Uterus (tissue), 4 donors: ENCODE measurements around the gene ATP13A3. TPM values are rescaled to one million over a fixed set of nuclear protein-coding genes. Genes with fewer than 3 reads are reported as not detected.
A peak's percentile ranks its signal among the peaks of the same experiment; 100 is the strongest.

Source experiments
- DNase-seq, 2 donors: peaks; one replicate each; pipeline ENCODE4 v3.0.0-alpha.2; 2019 to 2020
- H3K27ac ChIP-seq, 2 donors: fragments of 200-600 bp; sonication (generic); 1 replicate in 1 of 2; 2 replicates in 1 of 2; pipeline ENCODE4 v1.5.1; 2016 to 2018
- H3K27me3 ChIP-seq, 2 donors: fragments of 200-600 bp; sonication (generic); one replicate each; pipeline ENCODE4 v1.5.1; 2018 to 2019; ENCODE audit warnings: control low read depth in 1 of 2
- H3K36me3 ChIP-seq, 2 donors: fragments of 200-600 bp; sonication (generic); one replicate each; pipeline ENCODE4 v1.5.1; 2019; ENCODE audit warnings: control low read depth in 1 of 2
- H3K4me1 ChIP-seq, 2 donors: fragments of 200-600 bp; sonication (generic); one replicate each; pipeline ENCODE4 v1.5.1; 2018 to 2019; ENCODE audit warnings: control low read depth in 1 of 2
- H3K4me3 ChIP-seq, 2 donors: fragments of 200-600 bp; sonication (generic); 1 replicate in 1 of 2; 2 replicates in 1 of 2; pipeline ENCODE4 v1.5.1; 2018 to 2019; ENCODE audit warnings: mild to moderate bottlenecking in 1 of 2
- H3K9me3 ChIP-seq, 2 donors: fragments of 200-600 bp; sonication (generic); one replicate each; pipeline ENCODE4 v1.5.1; 2019; ENCODE audit warnings: control low read depth in 1 of 2
- CTCF ChIP-seq, 4 experiments: fragments of 200-600 bp in 2 of 4; fragments of 450-650 bp in 2 of 4; sonication (generic) in 2 of 4; IDR thresholded peaks; one replicate each; pipeline ENCODE4 v1.5.1; 2016 to 2019; ENCODE audit warnings: antibody characterized with exemption in 4 of 4, mild to moderate bottlenecking in 2 of 4, moderate library complexity in 1 of 4
- POLR2A ChIP-seq, 2 donors: fragments of 450-650 bp; IDR thresholded peaks; one replicate each; pipeline ENCODE4 v1.6.1; 2016; ENCODE audit warnings: antibody characterized with exemption in 2 of 2, mild to moderate bottlenecking in 1 of 2, moderate library complexity in 1 of 2
- intact Hi-C: fragments of 100-400 bp; cut with DNase I; formaldehyde crosslinking; loops from one replicate; pipeline ENCODE4 v1.15.1; 2023; ENCODE audit warnings: low total_unique reads
- total RNA-seq, 4 donors: library from RNA; depleted of rRNA in 3 of 4; stranded (reverse); fragments of >200 nt in 3 of 4; gene quantifications; one replicate each; pipeline versions ENCODE4 v1.1.0 to v1.2.4, GENCODE V29; 2014 to 2023
- donor health status: DM: yes; HTN: yes; CAD: no.

The ATP13A3 gene
- total RNA-seq, 4 donors from 2014 or later: 43.3 to 148 (median 82.9) TPM

- H3K27ac ChIP-seq: no peak overlapping the region
- intact Hi-C loops: no loop called here
These were observed 64.6 kb downstream of the ATP13A3 start for GRCh38 chr3:194422188-194422587.

GRCh38 chr3:194418671-194419070 is 68.1 kb downstream of the ATP13A3 start:
- intact Hi-C loops: no loop called here
- Histone ChIP-seq H3K4me3 (no peak overlapping the region), H3K9me3 (no peaks in the 10 kb centered on the region), H3K4me1 (no peaks in the 10 kb centered on the region), H3K27ac (no peak overlapping the region), H3K27me3 (no peaks in the 10 kb centered on the region), H3K36me3 (no peaks in the 10 kb centered on the region)
- TF ChIP-seq POLR2A (IDR thresholded peaks at IDR 0.05) (no peak), CTCF (IDR thresholded peaks at IDR 0.05) (no peak)
- no peak for DNase-seq

More at GRCh38 chr3:194422188-194422587, 64.6 kb downstream of the ATP13A3 start:
- DNase-seq: no peak
- no peaks in the 10 kb centered on the region for H3K4me1 ChIP-seq
- no peaks in the 10 kb centered on the region for H3K9me3 ChIP-seq
- H3K36me3 ChIP-seq: no peaks in the 10 kb centered on the region
- no peak overlapping the region for H3K4me3 ChIP-seq
- H3K27me3 ChIP-seq: no peaks in the 10 kb centered on the region
- TF ChIP-seq CTCF (IDR thresholded peaks at IDR 0.05) (no peak), POLR2A (IDR thresholded peaks at IDR 0.05) (no peak)

- TF ChIP-seq CTCF (IDR thresholded peaks at IDR 0.05) (no peak), POLR2A (IDR thresholded peaks at IDR 0.05) (no peak)
- no peaks in the 10 kb centered on the region for H3K36me3 ChIP-seq
These were observed 79.4 kb downstream of the ATP13A3 start for GRCh38 chr3:194407423-194407822.

GRCh38 chr3:194405766-194406165 is 81.0 kb downstream of the ATP13A3 start:
- Histone ChIP-seq H3K36me3 (no peaks in the 10 kb centered on the region), H3K27ac (no peak overlapping the region), H3K9me3 (no peaks in the 10 kb centered on the region), H3K27me3 (no peaks in the 10 kb centered on the region), H3K4me3 (no peak overlapping the region), H3K4me1 (no peaks in the 10 kb centered on the region)
- TF ChIP-seq CTCF (IDR thresholded peaks at IDR 0.05) (no peak), POLR2A (IDR thresholded peaks at IDR 0.05) (no peak)
- DNase-seq: no peak
- intact Hi-C loops: no loop called here

More at GRCh38 chr3:194407423-194407822, 79.4 kb downstream of the ATP13A3 start:
- DNase-seq: no peak
- no peaks in the 10 kb centered on the region for H3K9me3 ChIP-seq
- intact Hi-C loops: no loop called here
- no peaks in the 10 kb centered on the region for H3K27me3 ChIP-seq
- H3K4me1 ChIP-seq: no peaks in the 10 kb centered on the region
- H3K27ac ChIP-seq: no peak overlapping the region
- no peak overlapping the region for H3K4me3 ChIP-seq

- intact Hi-C loops: no loop called here
- Histone ChIP-seq H3K4me3 (no peak overlapping the region), H3K36me3 (no peaks in the 10 kb centered on the region), H3K4me1 (no peaks in the 10 kb centered on the region), H3K27me3 (no peaks in the 10 kb centered on the region), H3K9me3 (no peaks in the 10 kb centered on the region), H3K27ac (no peak overlapping the region)
- TF ChIP-seq CTCF (IDR thresholded peaks at IDR 0.05) (peak; percentile 55 to 71 (median 62)), POLR2A (IDR thresholded peaks at IDR 0.05) (no peak)
- DNase-seq: no peak
These were observed 82.2 kb downstream of the ATP13A3 start for GRCh38 chr3:194404365-194405140.
